ENCODE results near the gene MACIR. TPM values are rescaled to one million over a fixed set of nuclear protein-coding genes. Genes with fewer than 3 reads are reported as not detected.

The MACIR gene
- total and polyA plus RNA-seq, 9 of the 15 experiments (the other 6 are each of a cell fraction or from before 2014, with no cell fraction given), result 1.4 to 11.6 (median 9.4) TPM

- DNase-seq (ENCODE audit: extremely low read depth in 1 of 4, low spot score in 3 of 4), result no peak
- Histone ChIP-seq H3K4me3 (no peak overlapping the region), H3K9me1 (ENCODE audit: control insufficient read depth, insufficient read depth, low read length) (no peaks in the 10 kb centered on the region), H3K9ac (ENCODE audit: insufficient read depth in 1 of 2, low read depth in 2 of 2, low read length in 2 of 2) (no peak overlapping the region), H3K27ac (ENCODE audit: extremely low read depth, low read depth, low read length) (no peak overlapping the region), H4K20me1 (replicated peaks; ENCODE audit: control insufficient read depth, insufficient read depth, low read length) (no peaks in the 10 kb centered on the region), H3K4me2 (ENCODE audit: insufficient read depth, low read length) (no peak overlapping the region), H3K36me3 (ENCODE audit: control insufficient read depth, insufficient read depth, low read length) (no peaks in the 10 kb centered on the region), H3K4me1 (replicated peaks in 1 of 2; ENCODE audit: control insufficient read depth in 2 of 2, insufficient read depth in 2 of 2, low read length in 2 of 2) (no peaks in the 10 kb centered on the region), H3K9me3 (replicated peaks; ENCODE audit: control insufficient read depth, insufficient read depth, low read depth, low read length) (no peaks in the 10 kb centered on the region), H3K27me3 (ENCODE audit: control insufficient read depth in 2 of 2, insufficient read depth in 2 of 2, low read length in 2 of 2) (peaks cover 0 to 4% of the 10 kb centered on the region in 2 experiments; a peak in 2 of 5 replicates), H3K79me2 (ENCODE audit: control insufficient read depth, insufficient read depth, low read length) (no peaks in the 10 kb centered on the region), H2AFZ (ENCODE audit: low read depth, low read length) (no peak overlapping the region)
- CTCF ChIA-PET (ENCODE audit: low intra/inter-chr PET ratio), result interaction anchor here (0.7 to 4.2 kb wide), 2 partner anchors 241 to 272 kb away, joined by 3 to 27 read pairs; no protein-coding TSS in a partner anchor
- BruUV-seq (replicated peaks), result no TSS peak
- ATAC-seq, result no peak; the same call in 2 of the 3 replicates
- no peak for FAIRE-seq
- POLR2A ChIA-PET, result interaction anchor here (0.6 kb wide), 1 partner anchor 42 kb away, joined by 3 read pairs; no protein-coding TSS in a partner anchor
- intact Hi-C loops (cut with micrococcal nuclease) (loop anchor here (10.0 kb wide), 1 partner anchor 100 kb away; no protein-coding TSS in a partner anchor), in situ Hi-C loops (cut with MboI) (loop anchor here (5.0 kb wide), 1 partner anchor 238 kb away; no protein-coding TSS in a partner anchor)
- WGBS (ENCODE audit: insufficient coverage, low coverage, missing lambda C conversion rate), result 3% methylated on average over 4 of the region's 4 CpGs
- TF ChIP-seq SMARCB1 (IDR thresholded peaks at IDR 0.05; ENCODE audit: insufficient read length, low read depth), result no peak
- TF ChIP-seq ZNF436 (CRISPR knock-in tag; IDR thresholded peaks at IDR 0.05), result no peak
- no peak for TF ChIP-seq ZFP36 (IDR thresholded peaks at IDR 0.05; ENCODE audit: low read depth, low read length, partially characterized antibody)
- TF ChIP-seq ZNF518B (CRISPR knock-in tag; IDR thresholded peaks at IDR 0.05), result no peak
- no peak for TF ChIP-seq SRSF9 (IDR thresholded peaks at IDR 0.05; ENCODE audit: borderline replicate concordance, low read depth, low read length)
- TF ChIP-seq FOXO4 (CRISPR knock-in tag; IDR thresholded peaks at IDR 0.05), result no peak
Measured at GRCh38 chr5:103234239-103234975, 24.2 kb upstream of the MACIR start.
